GM12878 (cell line): ENCODE data around the gene HEG1. TPM values are rescaled to one million over a fixed set of nuclear protein-coding genes. Genes with fewer than 3 reads are reported as not detected.

Source experiments
- ATAC-seq: fragments of 200-7000 bp; cut with Tn5 transposase; 3 replicates; pipeline ENCODE4 v1.9.1; 2020; ENCODE audit warnings: mild to moderate bottlenecking, moderate library complexity
- BruUV-seq: library from RNA; stranded (reverse); fragments of 400-500 nt; replicated peaks from 2 replicates; lab custom pipeline; 2021; lab: Mats Ljungman, UMichigan
- CTCF ChIA-PET: fragments of 300-600 bp; sonication (Branson Sonifier 250); formaldehyde crosslinking; extraction: SDS; loops from one replicate; lab custom pipeline; 2021; ENCODE audit warnings: inconsistent platforms; lab: Yijun Ruan, JAX
- POLR2A ChIA-PET: fragments of 350-600 bp; formaldehyde crosslinking; extraction: SDS; loops from one replicate; lab custom pipeline; 2021; ENCODE audit warnings: inconsistent platforms; lab: Charles Lee
- RAD21 ChIA-PET: fragments of 300-600 bp; sonication (Branson Sonifier 250); formaldehyde crosslinking; loops from one replicate; lab custom pipeline; 2023; ENCODE audit warnings: antibody characterized with exemption; ENCODE audit not compliant: unreplicated experiment; lab: Charles Lee
- SMC1A ChIA-PET: fragments of 300-600 bp; sonication (Branson Sonifier 250); formaldehyde crosslinking; loops from one replicate; lab custom pipeline; 2023; ENCODE audit not compliant: unreplicated experiment, uncharacterized antibody; lab: Charles Lee
- DNase-seq: peaks from one replicate; pipeline ENCODE4 v3.0.0-alpha.2; 2011; ENCODE audit warnings: low read depth, low spot score
- FAIRE-seq: peaks from 3 replicates; lab custom pipeline; 2011; peaks lifted over from hg19 to GRCh38; lab: Jason Lieb, UNC
- H2AFZ ChIP-seq: 2 replicates; pipeline ENCODE4 v1.6.0; 2011; ENCODE audit warnings: low read depth, low read length, control low read depth; ENCODE audit not compliant: control insufficient read depth
- H3K27ac ChIP-seq: 2 replicates; pipeline ENCODE4 v1.5.1; 2011; ENCODE audit warnings: control low read depth; ENCODE audit not compliant: control insufficient read depth, insufficient read depth
- H3K27me3 ChIP-seq, 2 experiments: replicated peaks in 1 of 2; 2 replicates each; pipeline versions ENCODE4 v1.6.0 to v1.6.1; 2011; ENCODE audit warnings: low read length in 1 of 2; ENCODE audit not compliant: control insufficient read depth in 2 of 2, insufficient read depth in 2 of 2
- H3K36me3 ChIP-seq, 2 experiments: 2 replicates each; pipeline ENCODE4 v1.5.1; 2011; ENCODE audit warnings: low read length in 1 of 2; ENCODE audit not compliant: control insufficient read depth in 2 of 2, insufficient read depth in 2 of 2
- H3K4me1 ChIP-seq: 2 replicates; pipeline ENCODE4 v1.6.1; 2011; ENCODE audit warnings: mild to moderate bottlenecking, low read length, moderate library complexity, mixed read lengths; ENCODE audit not compliant: control insufficient read depth, insufficient read depth
- H3K4me2 ChIP-seq: 2 replicates; pipeline ENCODE4 v1.6.0; 2011; ENCODE audit warnings: control low read depth; ENCODE audit not compliant: control insufficient read depth, insufficient read depth
- H3K4me3 ChIP-seq: fragments of 200-600 bp; sonication (generic); 2 replicates; pipeline ENCODE4 v1.5.1; 2016
- H3K79me2 ChIP-seq: 2 replicates; pipeline ENCODE4 v1.6.0; 2011; ENCODE audit warnings: low read length; ENCODE audit not compliant: control insufficient read depth, insufficient read depth
- H3K9ac ChIP-seq: 2 replicates; pipeline ENCODE4 v1.8.0; 2011; ENCODE audit warnings: low read length, control low read depth, mixed read lengths; ENCODE audit not compliant: control insufficient read depth, insufficient read depth
- H3K9me3 ChIP-seq: replicated peaks from 3 replicates; pipeline ENCODE4 v1.5.1; 2011; ENCODE audit warnings: mild to moderate bottlenecking, low read length; ENCODE audit not compliant: control insufficient read depth, insufficient read depth
- H4K20me1 ChIP-seq: 2 replicates; pipeline ENCODE4 v1.6.0; 2011; ENCODE audit not compliant: control insufficient read depth, insufficient read depth
- IKZF1 ChIP-seq: fragments of 450-650 bp; conservative IDR thresholded peaks from 2 replicates; pipeline ENCODE4 v1.6.1; 2017; ENCODE audit warnings: antibody characterized with exemption, mild to moderate bottlenecking
- IRF3 ChIP-seq: fragments of 450-650 bp; IDR thresholded peaks from 2 replicates; pipeline ENCODE4 v1.6.1; 2014; ENCODE audit warnings: mild to moderate bottlenecking
- SIN3A ChIP-seq: IDR thresholded peaks from 2 replicates; pipeline ENCODE4 v1.6.1; 2012; ENCODE audit warnings: low read depth, low read length, improper control_type of control experiment
- ZBTB40 ChIP-seq: fragments of 450-650 bp; IDR thresholded peaks from 2 replicates; pipeline ENCODE4 v1.6.1; 2016; ENCODE audit warnings: mild to moderate bottlenecking, moderate library complexity, borderline replicate concordance
- WGBS: methylation state at CpG from one replicate; pipeline ENCODE4 v1.1.6; 2016; ENCODE audit warnings: low lambda C conversion rate; ENCODE audit not compliant: insufficient replicate concordance, insufficient coverage; ENCODE audit errors: missing lambda C conversion rate; 5-methylcytosine and 5-hydroxymethylcytosine counted together
- in situ Hi-C: fragments of 300-500 bp; cut with MboI; formaldehyde crosslinking; loops from 9 replicates; pipeline ENCODE4 v1.14.3; 2018; ENCODE audit warnings: mixed read lengths
- intact Hi-C: fragments of 100-400 bp; cut with micrococcal nuclease; formaldehyde crosslinking; loops from one replicate; pipeline ENCODE4 v1.14.2; 2022; ENCODE audit not compliant: unreplicated experiment
- polyA plus RNA-seq, 11 experiments: library from polyadenylated mRNA; depleted of rRNA in 4 of 11; unstranded in 6 of 11; stranded (reverse) in 5 of 11; fragments of >200 nt; fragmentation: Nextera tagmentation in 4 of 11; fragmentation: Illumina TruSeq in 1 of 11; extraction: Ambion mirVana in 4 of 11; extraction: Trizol in 1 of 11; gene quantifications; 1 replicate in 1 of 11; 2 replicates in 10 of 11; pipeline versions ENCODE4 v1.2.1 to v1.2.3, GENCODE V29; 2011 to 2016; ENCODE audit warnings: inconsistent platforms in 2 of 11, missing spikeins in 2 of 11, low read depth in 1 of 11
- total RNA-seq, 4 experiments: library from RNA; depleted of rRNA in 3 of 4; stranded (reverse); fragments of >200 nt in 3 of 4; fragmentation: Illumina TruSeq in 1 of 4; extraction: Trizol in 1 of 4; gene quantifications; 2 replicates each; pipeline versions ENCODE4 v1.2.1 to v1.2.3, GENCODE V29; 2013 to 2021

Gene HEG1
- total and polyA plus RNA-seq, 10 of the 15 experiments (the other 5 are each of a cell fraction or from before 2014, with no cell fraction given), result 2.2 to 32.1 (median 7.6) TPM

GRCh38 chr3:124937049-124937448 lies 118.7 kb downstream of the HEG1 start:
- H3K4me3 ChIP-seq, result no peak overlapping the region
- intact Hi-C loops (no loop called here), in situ Hi-C loops (no loop called here)
- no peak overlapping the region for H3K27ac ChIP-seq
- no peaks in the 10 kb centered on the region for H3K36me3 ChIP-seq
- ChIA-PET POLR2A (no interaction called here), SMC1A (interaction anchor here (1.0 to 4.5 kb wide), 9 partner anchors 8 to 67 kb away, joined by 3 to 26 read pairs (median 4); no protein-coding TSS in a partner anchor), RAD21 (interaction anchor here (1.1 to 5.4 kb wide), 2 partner anchors 9 to 116 kb away, joined by 3 to 39 read pairs; no protein-coding TSS in a partner anchor), CTCF (interaction anchor here (0.6 to 4.9 kb wide), 7 partner anchors 8 to 500 kb away, joined by 3 to 40 read pairs (median 6); no protein-coding TSS in a partner anchor)
- DNase-seq (no peak), ATAC-seq (no peak)
- no peak overlapping the region for H3K4me2 ChIP-seq
- H3K4me1 ChIP-seq, result no peaks in the 10 kb centered on the region; the same call in 1 of the 2 replicates
- no peaks in the 10 kb centered on the region for H3K79me2 ChIP-seq
- no peak overlapping the region for H2AFZ ChIP-seq
- no peak overlapping the region for H3K9ac ChIP-seq
- no TSS peak for BruUV-seq
- 66% methylated on average over 3 of the region's 3 CpGs for WGBS
- no peaks in the 10 kb centered on the region for H4K20me1 ChIP-seq
- TF ChIP-seq IKZF1 (no peak), SIN3A (no peak), IRF3 (no peak), ZBTB40 (no peak)
- TF ChIP-seq, all 136 proteins: peak for 0
- no peak for FAIRE-seq
- H3K27me3 ChIP-seq, result no peaks in the 10 kb centered on the region; a peak in 1 of 4 replicates
- no peaks in the 10 kb centered on the region; the same call in 2 of the 3 replicates for H3K9me3 ChIP-seq
